ENCODE data around the gene TNFRSF8. TPM values are rescaled to one million over a fixed set of nuclear protein-coding genes. Genes with fewer than 3 reads are reported as not detected.

TNFRSF8 gene
- total RNA-seq, 3 donors from 2014 or later: 0.31 to 0.51 TPM; not detected in 1

DNA sequence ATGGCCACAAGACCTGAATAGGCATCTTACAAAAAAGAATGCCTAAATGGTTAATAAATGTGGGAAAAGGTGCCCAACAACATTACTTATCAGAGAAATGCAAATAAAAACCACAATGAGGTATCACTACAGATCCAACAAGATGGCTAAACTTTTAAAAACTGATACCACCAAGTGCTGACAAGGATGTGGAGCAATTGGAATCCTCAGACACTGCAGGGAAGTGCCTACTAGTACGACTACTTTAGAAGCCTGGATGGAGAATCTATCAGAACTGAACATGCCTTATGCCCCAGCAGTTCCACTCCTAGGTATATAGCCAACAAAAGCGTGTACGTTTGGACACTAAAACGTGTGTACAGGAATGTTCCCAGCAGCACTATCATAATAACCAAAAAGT, 19.9 kb downstream of the TNFRSF8 start:
- DNase-seq (no peak), ATAC-seq (no peak)
- Histone ChIP-seq H3K4me1 (ENCODE audit: low read depth) (no peaks in the 10 kb centered on the region), H3K9me3 (no peaks in the 10 kb centered on the region), H3K36me3 (ENCODE audit: low read depth) (no peaks in the 10 kb centered on the region), H3K4me3 (no peak overlapping the region)
- TF ChIP-seq, protein P1, sequence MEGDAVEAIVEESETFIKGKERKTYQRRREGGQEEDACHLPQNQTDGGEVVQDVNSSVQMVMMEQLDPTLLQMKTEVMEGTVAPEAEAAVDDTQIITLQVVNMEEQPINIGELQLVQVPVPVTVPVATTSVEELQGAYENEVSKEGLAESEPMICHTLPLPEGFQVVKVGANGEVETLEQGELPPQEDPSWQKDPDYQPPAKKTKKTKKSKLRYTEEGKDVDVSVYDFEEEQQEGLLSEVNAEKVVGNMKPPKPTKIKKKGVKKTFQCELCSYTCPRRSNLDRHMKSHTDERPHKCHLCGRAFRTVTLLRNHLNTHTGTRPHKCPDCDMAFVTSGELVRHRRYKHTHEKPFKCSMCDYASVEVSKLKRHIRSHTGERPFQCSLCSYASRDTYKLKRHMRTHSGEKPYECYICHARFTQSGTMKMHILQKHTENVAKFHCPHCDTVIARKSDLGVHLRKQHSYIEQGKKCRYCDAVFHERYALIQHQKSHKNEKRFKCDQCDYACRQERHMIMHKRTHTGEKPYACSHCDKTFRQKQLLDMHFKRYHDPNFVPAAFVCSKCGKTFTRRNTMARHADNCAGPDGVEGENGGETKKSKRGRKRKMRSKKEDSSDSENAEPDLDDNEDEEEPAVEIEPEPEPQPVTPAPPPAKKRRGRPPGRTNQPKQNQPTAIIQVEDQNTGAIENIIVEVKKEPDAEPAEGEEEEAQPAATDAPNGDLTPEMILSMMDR (IDR thresholded peaks at IDR 0.05): no peak
- intact Hi-C loops (cut with DNase I, micrococcal nuclease): no loop called here

DNA sequence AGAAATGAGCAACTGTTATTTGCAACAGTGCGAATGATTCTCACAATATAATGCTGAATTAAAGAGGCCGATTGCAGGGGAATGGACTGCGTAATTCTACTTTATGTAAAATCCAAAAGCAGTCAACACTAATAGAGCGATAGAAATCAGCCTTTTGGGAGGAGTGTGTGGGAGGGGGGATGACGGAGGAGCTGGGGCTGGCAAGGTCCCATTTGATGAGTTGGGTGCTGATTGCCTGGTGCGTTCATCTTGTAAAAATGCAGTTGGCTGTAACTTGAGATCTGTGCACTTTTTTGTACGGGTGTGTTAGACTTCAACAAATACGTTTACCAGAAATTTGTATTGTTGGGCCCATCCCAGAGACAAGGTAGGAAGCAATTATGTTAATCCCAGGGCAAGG, 20.7 kb downstream of the TNFRSF8 start:
- no peaks in the 10 kb centered on the region for H3K36me3 ChIP-seq (ENCODE audit: low read depth)
- intact Hi-C loops (cut with DNase I, micrococcal nuclease): no loop called here
- DNase-seq (no peak), ATAC-seq (no peak)
- TF ChIP-seq, protein P1 (IDR thresholded peaks at IDR 0.05): no peak
- no peak overlapping the region for H3K4me3 ChIP-seq
- H3K9me3 ChIP-seq: no peaks in the 10 kb centered on the region
- no peaks in the 10 kb centered on the region for H3K4me1 ChIP-seq (ENCODE audit: low read depth)

DNA sequence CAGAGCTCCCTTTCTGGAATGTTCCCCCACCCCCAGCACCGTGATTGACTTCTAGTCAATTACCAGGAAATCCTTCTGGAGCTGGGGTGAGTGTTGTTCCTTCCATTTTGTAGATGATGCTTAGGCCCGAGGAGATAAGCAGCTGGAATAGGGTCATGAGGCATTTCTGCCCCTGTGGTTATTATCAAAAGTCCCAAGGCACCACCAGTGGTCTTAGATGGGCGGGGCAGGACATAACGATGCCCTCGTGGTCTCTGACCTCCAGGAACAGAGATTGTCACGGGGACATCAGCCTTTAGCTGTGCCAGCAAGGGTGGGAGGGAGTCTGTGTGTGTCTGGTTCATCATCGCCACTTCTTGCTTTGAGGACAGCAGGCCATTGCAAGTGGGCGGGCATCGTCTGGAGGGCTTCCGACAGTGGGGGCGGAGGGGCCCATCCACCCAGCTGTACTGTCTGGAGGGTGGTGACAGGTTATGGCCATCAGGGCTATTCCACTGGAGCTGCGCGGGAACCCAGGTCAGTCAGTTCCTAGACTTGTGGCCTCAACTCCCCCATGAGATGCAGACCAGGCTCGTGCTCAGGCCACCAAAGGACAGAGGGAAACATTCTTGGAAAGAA, 22.6 kb downstream of the TNFRSF8 start:
- intact Hi-C loops (cut with DNase I, micrococcal nuclease): no loop called here
- ATAC-seq (no peak), DNase-seq (no peak)
- Histone ChIP-seq H3K9me3 (no peaks in the 10 kb centered on the region), H3K4me1 (ENCODE audit: low read depth) (no peaks in the 10 kb centered on the region), H3K4me3 (no peak overlapping the region), H3K36me3 (ENCODE audit: low read depth) (no peaks in the 10 kb centered on the region)
- TF ChIP-seq, protein P1 (IDR thresholded peaks at IDR 0.05): no peak

DNA sequence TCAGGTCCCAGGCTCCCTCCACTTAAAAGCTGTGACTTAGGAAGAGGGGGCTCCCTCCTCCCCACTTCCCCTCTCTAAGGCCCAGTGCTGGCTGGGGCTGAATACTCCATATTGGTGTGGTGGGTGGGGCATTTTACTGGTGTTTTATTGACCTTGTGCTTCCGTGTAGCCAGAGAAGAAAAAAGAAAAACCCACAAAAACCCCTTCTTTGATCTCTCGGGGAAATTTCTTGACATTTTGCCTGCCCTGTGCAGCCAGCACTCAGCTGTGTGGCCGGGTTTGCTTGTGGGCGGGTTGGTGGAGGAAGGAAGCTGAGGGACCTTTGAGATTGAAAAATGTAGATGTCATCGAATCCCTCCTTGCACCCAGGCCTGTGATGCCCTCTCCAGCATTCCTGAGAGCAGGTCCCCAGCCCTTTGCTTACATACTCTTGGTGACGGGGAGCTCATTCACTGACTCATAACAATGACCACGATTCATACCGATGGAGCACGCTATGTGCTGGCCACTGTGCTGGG, 24.8 kb downstream of the TNFRSF8 start:
- peak; percentile 64 for ATAC-seq
- Histone ChIP-seq H3K4me1 (ENCODE audit: low read depth) (no peaks in the 10 kb centered on the region), H3K36me3 (ENCODE audit: low read depth) (no peaks in the 10 kb centered on the region), H3K4me3 (no peak overlapping the region), H3K9me3 (no peaks in the 10 kb centered on the region)
- peak in 1 of 3 donors; percentile 19 for DNase-seq
- TF ChIP-seq, protein P1 (IDR thresholded peaks at IDR 0.05): no peak
- intact Hi-C loops (cut with DNase I, micrococcal nuclease): no loop called here

DNA sequence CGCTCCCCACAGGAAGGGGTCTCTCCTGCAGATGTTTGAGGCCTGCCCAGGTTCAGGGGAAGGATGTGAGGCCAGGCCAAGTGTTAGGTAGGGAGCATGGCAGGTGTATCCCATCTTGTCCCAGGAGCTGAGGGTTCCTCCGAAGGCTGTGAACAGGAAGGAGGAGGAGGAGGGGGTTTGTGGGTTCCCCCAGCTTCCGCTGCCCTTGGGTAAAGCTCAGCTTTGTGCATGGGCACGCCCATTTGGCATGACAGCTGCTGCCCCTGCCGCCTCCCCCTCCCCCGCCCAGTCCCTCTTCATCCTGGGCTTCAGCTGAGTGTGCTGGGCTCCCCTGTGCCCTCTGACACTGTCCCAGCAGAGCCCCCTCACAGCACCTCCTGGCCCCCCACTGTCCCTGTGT, 25.5 kb downstream of the TNFRSF8 start:
- no peaks in the 10 kb centered on the region for H3K36me3 ChIP-seq (ENCODE audit: low read depth)
- no peaks in the 10 kb centered on the region for H3K4me1 ChIP-seq (ENCODE audit: low read depth)
- DNase-seq (peak; percentile 14 to 72 (median 41)), ATAC-seq (peak; percentile 64)
- intact Hi-C loops (cut with DNase I, micrococcal nuclease): no loop called here
- no peaks in the 10 kb centered on the region for H3K9me3 ChIP-seq
- no peak overlapping the region for H3K4me3 ChIP-seq
- TF ChIP-seq, protein P1 (IDR thresholded peaks at IDR 0.05): no peak
